ENCODE results near the gene ARHGAP26.

Gene ARHGAP26

DNA sequence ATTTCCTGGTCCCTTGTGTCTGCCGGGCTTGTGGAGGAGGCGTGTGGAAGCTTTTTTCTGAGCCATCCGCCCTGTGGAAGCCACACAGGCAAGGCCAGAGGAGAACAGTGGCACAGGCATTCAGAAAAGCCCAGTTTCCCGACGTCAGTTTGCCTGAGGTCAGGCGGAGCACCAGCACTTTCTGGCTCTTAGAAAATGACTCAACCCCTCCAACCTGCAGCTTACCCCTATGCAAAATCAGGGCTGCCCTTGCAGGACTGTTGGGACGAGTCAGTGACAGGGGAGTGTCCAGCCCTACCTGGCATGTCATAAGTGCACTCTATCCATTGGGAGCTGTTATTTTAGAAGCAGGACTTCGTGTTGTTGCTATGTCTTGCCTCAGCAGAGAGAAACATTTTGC lies 417.3 kb downstream of the ARHGAP26 start:
- TF ChIP-seq, protein P1, sequence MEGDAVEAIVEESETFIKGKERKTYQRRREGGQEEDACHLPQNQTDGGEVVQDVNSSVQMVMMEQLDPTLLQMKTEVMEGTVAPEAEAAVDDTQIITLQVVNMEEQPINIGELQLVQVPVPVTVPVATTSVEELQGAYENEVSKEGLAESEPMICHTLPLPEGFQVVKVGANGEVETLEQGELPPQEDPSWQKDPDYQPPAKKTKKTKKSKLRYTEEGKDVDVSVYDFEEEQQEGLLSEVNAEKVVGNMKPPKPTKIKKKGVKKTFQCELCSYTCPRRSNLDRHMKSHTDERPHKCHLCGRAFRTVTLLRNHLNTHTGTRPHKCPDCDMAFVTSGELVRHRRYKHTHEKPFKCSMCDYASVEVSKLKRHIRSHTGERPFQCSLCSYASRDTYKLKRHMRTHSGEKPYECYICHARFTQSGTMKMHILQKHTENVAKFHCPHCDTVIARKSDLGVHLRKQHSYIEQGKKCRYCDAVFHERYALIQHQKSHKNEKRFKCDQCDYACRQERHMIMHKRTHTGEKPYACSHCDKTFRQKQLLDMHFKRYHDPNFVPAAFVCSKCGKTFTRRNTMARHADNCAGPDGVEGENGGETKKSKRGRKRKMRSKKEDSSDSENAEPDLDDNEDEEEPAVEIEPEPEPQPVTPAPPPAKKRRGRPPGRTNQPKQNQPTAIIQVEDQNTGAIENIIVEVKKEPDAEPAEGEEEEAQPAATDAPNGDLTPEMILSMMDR (IDR thresholded peaks at IDR 0.05) = no peak

DNA sequence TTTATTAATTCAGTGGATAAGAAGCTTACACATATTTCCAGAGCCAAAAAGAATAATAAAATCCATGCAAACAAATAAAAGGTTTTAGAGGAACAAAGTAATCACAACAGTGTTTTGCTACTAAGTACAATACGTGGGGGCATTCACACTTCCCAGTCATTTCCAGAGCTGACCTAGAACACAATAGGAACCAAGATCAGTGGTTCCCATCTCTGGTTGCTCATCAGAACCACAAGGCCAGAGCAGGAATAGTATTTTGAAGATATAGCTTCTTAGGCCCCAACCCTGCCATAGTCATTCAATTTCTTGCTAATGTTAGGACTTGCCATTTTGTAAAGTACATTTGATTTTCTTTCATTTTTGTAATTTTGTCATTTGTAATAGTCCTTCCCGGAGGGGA lies 417.9 kb downstream of the ARHGAP26 start:
- TF ChIP-seq, protein P1 (IDR thresholded peaks at IDR 0.05) = no peak

DNA sequence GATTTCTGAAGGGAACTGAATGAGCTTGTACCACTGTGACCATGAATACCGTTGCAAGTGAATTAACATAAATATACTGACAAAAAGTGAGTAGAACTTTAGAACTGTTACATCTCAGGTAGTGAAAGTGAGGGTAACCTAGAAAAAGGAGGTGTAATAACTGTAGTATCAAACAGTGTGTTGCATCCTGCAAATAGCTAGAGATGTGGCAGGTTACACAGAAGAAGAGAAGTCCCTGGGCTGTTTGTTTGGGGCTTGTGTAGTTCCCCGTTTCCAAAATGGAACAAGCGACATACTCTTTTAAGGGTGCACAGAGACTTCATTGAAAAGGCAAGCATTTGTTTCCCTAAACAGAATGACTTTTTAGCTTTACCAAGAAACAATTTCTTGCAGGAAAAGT lies 418.5 kb downstream of the ARHGAP26 start:
- TF ChIP-seq, protein P1 (IDR thresholded peaks at IDR 0.05) = no peak

DNA sequence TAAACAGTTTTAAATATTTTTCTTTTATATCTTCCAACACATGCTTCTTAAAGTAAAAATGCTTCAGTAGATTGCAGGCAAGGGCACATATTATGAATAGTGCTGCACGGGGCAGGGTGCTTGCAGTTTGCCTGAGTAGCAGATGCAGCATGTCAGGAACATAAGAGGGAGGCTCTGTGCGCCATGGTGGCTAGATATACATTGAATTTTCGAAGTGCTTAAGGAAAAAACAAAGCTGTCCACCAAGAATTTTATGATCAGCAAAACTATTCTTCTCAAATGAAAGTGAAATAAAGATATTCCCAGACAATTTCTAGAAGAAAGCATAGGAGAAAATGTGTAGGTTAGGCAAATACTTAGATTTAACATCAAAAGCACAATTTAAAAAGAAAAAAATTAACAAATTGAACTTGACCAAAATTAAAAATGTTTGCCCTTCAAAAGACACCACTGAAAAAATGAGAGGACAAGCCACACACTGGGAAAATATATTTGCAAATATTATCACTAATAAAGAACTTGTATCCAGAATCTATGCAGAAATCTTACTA lies 420.2 kb downstream of the ARHGAP26 start:
- TF ChIP-seq, protein P1 (IDR thresholded peaks at IDR 0.05) = no peak

DNA sequence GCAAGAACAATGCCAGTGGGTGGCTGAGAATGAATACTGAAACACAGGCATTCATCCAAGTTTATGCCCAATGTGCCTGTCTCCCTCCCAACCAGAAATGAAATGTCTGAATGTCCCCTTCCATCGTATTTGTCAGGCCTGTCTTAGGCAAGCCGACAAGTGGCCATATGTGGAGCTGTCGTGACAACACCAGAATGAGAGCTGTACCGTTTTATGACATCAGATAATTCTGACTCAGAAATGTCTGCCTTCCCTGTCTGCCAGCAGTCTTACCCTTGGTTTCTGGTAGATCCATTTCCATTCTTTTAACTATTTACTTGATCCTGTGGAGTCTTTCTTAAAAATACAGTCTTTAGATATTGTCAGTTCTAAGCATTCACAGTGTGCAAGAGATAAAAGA lies 421.5 kb downstream of the ARHGAP26 start:
- TF ChIP-seq, protein P1 (IDR thresholded peaks at IDR 0.05) = no peak

DNA sequence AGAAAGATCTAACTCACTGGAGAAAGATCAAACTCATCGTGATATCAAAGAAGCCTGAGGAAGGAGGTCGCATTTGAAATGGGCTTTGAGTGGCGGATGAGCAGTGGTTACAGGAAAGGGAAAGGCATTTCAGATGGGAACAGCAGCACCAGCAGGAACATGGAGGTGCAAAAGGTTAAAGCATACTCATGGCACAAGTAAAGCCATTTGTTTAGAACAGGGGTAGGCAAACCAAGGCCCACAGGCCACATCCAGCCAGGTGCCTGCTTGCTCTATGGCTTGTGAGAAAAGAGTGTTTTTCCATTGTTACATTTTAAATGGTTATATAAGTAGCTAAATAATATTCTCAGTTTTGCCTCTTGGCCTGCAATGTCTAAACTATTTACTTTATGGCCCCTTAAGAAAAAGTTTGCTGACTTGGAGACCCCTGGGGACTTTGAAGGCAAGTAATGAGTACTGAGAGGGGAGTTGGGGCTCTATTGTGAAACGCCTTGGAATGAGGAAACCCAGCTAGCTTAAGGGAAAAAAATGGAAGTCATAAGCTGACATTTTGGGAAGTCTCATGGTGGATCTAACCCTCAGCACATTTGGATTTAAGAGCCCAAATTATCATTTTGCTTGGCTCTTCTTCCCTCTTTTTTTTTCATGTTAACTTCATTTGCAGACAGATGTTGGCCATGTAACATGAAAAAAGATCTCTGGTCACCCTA lies 422.2 kb downstream of the ARHGAP26 start:
- TF ChIP-seq, protein P1 (IDR thresholded peaks at IDR 0.05) = no peak

DNA sequence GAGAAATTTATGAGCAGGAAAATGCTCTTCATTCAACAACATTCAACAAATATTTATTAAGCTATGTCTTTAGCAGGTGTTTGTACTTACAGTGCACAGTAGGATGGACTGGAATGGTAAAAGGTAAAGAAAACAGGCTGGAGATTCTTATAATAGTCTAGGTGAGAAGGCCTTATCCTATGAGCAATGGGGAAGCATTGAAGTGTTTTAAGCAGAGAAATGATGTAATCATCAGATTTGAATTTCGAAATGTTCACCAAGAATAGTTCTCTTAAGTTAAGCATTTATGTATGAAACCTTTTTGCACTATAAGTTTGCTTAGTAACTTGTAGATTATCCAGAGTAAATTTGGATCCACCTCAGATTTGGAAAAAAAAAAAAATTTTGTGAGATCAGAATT lies 424.0 kb downstream of the ARHGAP26 start:
- TF ChIP-seq, protein P1 (IDR thresholded peaks at IDR 0.05) = no peak
